GM21576 (cell line): ENCODE data around the gene RNF133.
"Not testable (repeated sequence)": the region's sequence is repeated elsewhere in the genome, so short reads cannot be mapped to it uniquely, and the experiment has no call there.

Experiments used
- ATAC-seq: cut with Tn5 transposase; IDR thresholded peaks from one replicate; pipeline ENCODE4 v1.9.1; 2021; ENCODE audit warnings: mild to moderate bottlenecking, moderate library complexity; ENCODE audit not compliant: unreplicated experiment

The RNF133 gene

DNA sequence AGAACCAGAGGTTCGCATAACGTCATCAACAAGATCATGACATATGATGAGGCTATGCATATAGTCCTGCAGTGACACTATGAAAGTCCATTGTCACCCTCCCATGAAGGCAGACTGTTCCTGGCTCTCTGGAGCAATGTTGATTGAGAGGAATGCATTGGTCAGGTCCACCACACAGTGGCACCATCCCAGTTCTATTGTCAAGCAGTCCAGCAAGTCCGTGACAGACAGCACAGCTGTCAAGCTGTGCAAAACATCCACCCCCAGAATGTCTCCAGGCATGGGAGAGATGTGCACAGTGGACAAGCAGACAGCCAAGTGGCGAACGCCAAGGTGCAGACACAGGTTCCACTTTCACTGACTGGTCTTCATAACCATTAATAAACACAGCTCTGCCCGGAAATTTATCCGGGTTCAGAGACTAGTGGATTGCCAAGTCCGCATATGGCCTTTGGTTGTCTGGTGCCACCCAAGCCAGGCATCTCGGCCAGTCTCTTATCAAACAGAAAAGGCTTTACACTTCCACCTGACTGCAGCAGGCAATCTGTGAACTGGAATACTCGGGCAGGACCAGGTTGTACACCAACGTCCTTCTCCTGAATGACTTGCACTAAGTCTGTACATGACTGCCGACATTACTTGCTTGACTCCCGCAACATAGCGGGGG is 7.2 kb downstream of the RNF133 start:
- no peak for ATAC-seq

DNA sequence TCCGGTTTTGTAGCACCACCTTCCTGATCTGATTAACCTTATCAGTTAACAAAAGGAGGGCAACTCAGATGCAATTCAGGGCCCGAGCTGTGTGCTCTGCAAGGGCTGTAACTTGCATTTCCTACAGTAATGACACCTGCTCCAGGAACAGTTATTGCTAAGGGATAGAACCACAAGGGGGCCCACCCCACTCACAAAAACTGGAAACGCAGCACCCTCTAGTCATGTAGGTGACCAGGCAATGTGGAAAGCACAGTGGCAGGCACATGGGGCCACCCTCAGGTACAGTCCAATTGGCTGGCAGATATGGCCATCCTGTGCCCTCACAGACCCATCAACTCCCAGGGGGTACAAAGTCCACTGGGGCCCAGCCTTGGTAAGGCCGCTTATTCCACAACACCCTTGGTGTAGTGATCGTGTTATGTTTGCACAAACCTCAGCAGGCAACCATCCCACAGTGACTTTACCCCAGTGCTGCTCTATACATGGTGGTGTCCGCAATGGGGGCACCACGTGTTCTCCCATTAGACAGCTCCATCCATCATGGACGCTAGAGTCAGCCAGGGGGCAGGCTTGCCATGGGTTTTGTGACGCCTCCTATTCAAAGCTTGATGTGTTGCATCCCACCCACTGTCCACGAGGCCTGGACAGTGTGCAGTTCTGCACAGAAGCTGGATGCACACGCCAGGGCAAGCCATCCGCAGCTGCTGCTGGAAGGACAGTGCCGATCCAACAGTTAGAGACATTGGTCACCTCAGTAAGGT is 9.4 kb downstream of the RNF133 start:
- ATAC-seq, result no peak

DNA sequence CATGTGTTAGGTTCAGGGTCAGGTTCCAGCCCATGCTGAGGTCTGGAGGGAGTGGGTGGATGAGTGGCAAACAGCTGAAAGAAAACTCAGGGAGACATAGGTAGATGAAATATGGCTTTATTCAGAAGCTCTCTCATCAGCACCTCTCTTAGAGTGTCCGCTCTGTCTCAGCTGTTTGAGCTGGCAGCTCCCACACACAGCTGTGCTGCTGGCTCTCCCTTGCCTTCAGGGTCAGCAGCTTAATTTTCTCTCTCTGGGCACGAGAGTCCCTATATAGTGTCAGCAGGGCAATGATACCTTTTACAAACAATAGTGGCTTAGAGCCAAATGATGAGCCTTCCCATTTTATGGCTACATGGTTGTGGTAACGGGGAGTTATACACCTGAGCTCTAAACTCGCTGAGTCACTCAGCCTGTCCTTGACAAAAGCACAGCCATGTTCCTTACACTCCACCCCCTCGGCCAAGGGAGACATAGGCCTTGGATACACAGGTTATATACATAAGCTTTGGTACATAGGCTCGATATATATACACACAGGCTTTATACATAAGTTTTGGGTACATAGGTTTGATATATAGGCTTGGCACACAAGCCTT is 10.4 kb downstream of the RNF133 start:
- no peak for ATAC-seq

DNA sequence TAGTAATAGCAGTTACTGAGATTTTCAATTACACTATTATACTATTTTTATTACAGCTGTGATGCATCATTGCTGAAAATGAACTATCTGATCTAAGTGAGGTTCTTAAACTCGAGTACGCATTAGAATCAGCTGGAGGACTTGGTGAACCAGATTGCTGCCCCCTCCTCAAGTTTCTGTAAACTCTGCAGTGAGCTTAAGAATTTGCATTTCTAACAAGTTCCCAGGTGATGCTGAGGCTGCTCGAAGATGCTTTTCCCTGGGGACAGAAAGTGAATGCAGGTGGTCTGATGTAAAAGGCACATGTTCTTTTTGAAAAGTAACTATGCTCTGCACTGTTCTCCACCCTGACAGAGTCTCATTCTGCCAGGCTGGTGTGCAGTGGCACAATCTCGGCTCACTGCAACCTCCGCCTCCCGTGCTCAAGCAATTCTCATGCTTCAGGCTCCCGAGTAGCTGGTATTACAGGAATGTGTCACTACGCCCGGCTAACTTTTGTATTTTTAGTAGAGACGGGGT is 12.5 kb downstream of the RNF133 start:
- no peak for ATAC-seq

DNA sequence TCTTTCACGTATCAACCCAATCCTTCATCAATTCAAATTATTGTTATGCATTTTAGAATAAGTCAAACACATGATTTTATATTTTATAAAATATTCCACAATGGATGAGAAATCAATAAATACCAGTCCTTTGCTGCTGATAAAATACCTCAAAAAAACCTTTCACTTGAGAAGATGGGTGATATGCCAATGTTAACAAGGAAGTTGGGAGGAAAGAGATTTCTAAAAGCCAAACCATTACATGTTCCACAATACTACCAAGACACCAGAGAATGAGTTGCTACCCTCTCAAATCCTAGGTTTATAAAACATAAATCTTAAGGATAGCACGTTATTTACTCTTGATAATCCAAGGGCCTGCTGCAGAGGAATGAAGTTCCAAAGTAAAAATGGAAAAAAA is 14.4 kb downstream of the RNF133 start:
- ATAC-seq, result no peak

DNA sequence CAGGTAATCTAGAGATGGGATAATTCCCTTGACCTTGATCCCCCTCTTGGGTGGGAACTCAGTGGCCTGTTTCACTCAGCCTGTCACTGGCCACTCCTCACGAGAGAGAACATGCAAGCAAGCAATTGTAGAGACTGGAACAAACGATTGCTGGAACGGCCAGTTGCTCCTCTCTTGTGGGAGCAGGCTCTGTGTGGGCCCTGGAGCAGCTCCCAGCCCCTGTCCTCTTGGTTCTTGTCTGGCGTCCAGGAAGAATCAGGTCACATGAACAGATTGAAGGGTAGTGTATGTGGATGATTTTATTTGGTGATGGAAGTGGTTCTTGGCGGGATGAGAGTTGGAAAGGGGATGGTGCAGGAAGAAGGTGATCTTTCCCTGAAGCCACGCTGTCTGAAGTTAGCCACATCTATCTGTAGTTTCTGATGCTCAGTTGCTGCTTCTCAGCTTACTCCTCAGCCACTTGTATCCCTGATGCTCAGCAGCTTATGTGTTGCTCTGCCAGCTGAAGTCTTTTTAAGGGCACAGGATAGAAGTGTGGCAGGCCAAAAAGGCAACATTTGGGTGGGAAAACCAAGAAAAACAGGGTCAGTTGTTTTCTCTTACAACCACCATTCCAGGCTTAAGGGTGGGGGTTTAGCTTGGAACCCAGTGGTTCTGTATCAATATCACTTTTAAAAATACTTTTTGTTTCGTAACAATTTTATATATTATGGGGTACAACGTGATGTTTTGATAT is 15.9 kb downstream of the RNF133 start:
- ATAC-seq, result no peak

DNA sequence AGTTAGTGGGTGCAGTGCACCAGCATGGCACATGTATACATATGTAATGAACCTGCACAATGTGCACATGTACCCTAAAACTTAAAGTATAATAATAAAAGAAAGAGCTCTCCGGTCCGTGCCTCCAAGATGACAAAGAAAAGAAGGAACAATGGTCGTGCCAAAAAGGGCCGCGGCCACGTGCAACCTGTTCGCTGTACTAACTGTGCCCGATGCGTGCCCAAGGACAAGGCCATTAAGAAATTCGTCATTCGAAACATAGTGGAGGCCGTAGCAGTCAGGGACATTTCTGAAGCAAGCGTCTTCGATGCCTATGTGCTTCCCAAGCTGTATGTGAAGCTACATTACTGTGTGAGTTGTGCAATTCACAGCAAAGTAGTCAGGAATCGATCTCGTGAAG is 17.7 kb downstream of the RNF133 start:
- not testable (repeated sequence) for ATAC-seq

DNA sequence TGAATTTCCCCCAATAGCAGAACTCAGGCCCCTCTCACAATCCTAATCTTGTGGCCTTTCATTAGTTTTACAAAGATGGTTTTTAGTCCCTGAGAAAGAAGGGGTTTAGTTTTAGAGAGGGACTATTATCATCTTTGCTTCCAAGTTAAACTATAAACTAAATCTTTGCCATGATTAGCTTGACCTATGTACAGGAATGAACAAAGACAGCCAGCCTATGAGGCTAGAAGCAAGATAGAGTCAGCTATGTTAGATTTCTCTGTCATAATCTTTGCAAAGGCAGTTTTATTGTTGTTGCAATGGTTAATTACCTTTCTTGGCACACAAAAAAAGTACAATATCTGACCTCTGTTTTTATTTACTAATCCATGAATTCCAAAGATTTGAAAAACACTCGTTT is 19.1 kb downstream of the RNF133 start:
- ATAC-seq, result no peak

DNA sequence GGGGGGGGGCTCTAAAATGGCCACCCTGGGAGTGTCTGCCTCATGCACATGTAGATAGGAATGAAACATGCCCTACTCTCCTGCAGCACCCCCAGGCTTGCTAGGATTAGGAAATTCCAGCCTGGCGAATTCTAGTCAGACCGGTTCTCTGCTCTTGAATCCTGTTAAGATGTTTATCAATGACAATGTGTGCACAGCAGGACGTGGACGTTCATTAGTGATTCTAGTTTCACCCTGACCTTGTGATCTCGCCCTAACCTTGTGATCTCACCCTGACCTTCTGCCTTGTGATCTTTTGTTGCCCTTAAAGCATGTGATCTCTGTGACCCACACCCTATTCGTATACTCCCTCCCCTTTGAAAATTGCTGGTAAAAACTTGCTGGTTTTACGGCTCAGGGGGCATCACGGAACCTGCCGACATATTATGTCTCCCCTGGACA is 19.6 kb downstream of the RNF133 start:
- not testable (repeated sequence) for ATAC-seq

DNA sequence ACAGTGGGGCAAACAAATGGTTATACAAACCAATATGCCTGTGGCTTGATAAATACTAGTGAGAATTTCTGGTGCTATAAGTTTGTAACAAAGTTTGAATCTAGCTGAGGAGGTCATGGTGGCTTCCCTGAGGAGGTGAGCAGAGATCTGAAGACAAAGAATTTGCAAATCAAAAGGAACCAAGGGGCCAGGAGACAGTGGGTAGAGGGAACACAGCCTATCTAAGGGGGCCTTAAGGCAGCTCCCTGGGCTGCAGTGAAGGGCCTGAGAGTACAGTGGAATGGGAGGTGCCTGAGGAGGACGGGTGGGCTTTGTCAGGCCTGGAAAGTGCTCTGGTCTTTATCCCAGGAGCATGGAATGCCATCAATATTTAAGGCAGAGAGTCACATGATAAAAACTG is 21.8 kb downstream of the RNF133 start:
- no peak for ATAC-seq

DNA sequence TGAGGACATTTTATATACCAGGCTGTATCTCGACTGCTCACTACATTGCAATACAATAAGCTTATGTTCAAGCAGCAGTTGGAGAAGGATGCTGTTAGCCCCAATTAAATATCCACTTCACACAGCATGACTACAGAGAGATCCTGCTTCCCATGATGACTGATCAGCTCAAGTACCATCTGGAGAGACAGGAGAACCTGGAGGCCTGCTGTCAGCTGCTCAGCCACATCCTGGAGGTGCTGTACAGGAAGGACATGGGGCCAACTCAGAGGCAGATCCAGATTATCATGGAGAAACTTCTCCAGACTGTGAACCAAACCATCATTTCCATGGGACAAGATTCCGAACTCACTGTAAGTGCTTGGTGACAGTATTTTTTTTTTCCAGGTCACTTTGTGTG is 22.5 kb downstream of the RNF133 start:
- ATAC-seq, result no peak

DNA sequence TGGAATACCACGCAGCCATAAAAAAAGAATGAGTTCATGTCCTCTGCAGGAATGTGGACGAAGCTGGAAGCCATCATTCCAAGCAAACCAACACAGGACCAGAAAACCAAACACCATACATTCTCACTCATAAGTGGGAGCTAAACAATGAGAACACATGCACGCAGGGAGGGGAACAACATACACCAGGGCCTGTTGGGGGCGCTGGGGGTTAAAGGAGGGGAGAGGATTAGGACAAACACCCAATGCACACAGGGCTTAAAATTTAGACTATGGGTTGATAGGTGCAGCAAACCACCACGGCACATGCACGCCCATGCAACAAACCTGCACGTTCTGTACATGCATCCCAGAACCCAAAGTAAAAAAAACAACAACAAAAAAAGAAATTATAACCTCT is 23.3 kb downstream of the RNF133 start:
- no peak for ATAC-seq

DNA sequence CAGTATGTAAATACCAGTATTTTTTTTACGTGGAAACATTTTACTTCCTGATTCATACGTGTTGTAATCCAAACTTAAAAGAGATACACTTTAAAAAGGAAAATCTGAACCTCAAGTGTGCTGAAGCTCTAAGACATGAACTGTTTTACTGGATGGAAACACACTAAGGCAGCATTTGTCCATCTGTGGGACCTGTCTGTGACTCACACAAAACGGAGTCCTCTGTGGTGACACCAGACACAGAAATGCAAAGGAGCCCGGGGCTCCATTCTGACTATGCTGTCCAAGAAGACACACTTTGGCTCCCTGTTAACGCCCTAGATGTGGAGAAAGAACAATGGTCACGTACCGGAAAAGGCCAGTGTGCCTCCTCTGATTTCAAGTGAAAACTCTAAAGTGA is 23.9 kb downstream of the RNF133 start:
- no peak for ATAC-seq

DNA sequence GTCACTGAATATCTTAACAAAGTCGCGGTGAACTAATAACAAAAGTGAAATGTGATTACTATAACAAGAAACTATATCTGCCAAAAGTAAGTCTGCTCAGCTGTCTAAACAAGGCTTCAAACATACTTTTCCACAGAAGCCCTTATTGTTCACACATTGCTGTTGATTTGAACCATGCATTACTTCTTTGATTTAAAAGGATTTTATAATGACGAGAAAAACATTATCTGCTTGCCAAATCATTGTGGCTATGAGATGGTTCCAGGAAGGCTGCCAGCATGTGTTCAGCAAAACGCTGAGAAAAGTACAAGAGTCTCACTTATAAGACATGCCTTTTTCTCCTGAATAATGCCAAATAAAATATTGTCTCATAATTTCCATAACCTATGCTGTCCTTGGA is 24.4 kb downstream of the RNF133 start:
- no peak for ATAC-seq

DNA sequence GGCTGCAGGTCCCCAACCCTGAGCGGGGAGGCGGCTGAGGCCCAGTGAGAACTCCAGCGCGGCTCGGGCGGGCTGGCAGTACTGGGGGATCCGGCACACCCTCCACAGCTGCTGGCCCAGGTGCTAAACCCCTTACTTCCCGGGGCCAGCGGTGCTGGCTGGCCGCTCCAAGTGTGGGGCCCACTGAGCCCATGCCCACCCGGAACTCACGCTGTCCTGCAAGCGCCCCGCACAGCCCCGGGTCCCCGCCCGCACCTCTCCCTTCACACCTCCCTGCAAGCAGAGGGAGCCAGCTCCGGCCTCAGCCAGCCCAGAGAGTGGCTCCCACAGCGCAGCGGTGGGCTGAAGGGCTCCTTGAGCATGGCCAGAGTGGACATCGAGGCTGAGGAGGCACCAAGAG is 25.0 kb downstream of the RNF133 start:
- ATAC-seq, result no peak

DNA sequence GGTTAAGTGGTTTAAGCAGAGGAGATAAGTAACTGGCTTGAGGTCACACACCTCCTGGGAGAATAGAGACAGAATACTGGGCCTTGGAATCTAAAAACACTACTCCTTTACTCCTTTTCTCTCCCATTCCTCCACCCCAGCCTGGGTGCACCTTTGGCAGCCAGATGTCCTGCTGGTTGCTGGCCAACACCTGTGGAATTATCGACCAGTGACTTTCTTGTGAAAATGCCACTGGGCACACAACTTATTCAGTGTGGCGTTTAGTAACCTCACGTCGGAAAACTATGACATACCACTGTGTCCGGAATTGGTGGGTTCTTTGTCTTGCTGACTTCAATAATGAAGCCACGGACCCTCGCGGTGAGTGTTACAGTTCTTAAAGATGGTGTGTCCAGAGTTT is 26.4 kb downstream of the RNF133 start:
- ATAC-seq, result no peak

DNA sequence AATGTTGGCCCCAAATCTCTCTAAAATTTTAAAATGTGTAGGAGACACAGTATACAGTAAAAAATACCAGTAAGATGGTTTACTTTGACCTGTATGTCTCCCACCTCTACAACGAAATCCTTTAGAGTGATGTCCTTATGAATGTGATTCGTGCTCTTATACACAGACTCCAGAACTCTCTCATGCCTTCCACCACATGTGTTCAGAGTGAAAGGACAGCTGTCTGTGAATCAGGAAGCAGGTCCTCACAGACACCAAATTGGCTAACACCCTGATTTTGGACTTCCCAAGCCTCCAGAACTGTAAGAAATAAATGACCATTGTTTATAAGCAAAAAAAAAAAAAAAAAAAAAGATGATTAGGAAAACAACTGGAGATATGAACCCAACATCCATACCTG is 35.2 kb downstream of the RNF133 start:
- no peak for ATAC-seq

DNA sequence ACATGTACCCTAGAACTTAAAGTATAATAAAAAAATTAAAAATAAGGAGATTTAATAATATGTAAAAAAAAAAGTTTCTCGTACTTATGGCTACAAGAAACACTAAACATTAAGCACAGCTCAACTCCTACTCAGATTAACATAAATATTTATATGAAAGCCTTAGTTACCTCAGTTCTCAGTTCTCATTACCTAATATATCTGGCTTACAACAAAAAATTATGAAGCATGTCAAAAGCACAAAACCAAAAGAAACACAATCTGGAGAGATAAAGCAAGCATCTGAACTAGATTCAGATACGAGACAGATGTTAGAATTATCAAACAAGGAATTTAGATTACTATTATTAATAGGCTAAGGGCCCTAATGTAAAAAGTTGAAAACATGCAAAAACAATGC is 40.1 kb downstream of the RNF133 start:
- ATAC-seq, result no peak

DNA sequence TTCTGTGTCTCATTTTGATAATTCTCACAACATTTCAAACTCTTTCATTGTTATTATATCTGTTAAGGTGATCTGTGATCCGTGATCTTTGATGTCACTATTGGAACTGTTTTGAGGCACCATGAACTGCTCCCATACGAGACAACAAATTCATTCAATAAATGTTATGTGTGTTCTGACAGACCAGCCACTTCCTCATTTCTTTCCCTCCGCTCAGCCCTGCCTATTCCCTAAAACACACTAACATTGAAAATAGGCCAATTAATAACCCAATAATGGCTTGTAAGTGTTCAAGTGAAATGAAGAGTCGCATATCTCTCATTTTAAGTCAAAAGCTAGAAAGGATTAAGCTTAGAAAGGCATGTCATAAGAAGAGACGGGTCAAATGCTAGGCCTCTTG is 45.2 kb downstream of the RNF133 start:
- ATAC-seq, result no peak

DNA sequence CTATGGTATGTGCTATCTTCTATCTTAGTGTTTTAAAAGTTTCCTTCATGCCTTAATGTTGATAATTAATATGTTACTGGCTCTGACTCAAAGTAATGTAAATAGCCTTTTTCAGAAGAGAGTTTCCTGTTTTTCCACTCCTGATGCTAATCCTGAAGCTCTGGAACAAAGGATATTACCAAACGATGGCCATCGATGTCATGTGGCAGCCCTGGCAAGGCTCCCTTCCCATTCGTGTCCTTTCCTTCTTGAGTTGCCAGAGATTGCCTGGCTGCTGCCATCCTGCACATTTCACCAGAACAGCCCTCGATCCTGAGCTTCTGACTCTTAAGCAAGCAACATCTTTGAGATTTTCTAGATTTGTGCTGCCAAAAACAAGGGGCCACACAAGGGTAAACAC is 46.0 kb downstream of the RNF133 start:
- ATAC-seq, result no peak

DNA sequence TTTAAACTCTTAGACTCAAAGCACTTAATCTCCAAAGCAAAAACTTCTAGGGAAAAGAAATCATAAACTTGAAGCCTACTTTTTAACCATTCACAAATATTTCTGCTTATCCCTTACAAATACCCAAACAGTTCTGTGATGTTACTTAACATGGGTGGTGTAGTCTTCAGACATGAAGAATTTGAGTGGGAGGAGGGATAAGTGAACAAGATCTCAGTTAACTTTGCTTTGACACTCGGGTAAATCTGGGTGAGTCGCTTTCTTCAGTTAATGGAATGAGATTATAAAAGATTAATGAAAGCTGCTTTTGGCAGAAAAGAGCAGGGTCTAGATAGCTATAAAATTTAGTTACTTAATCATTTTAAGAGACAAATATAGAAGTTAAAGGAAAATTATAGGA is 47.5 kb downstream of the RNF133 start:
- ATAC-seq, result no peak
